HFF-Myc (cell line): Measurements from ENCODE around the gene TAF1.
"Not testable (repeated sequence)": the region's sequence is repeated elsewhere in the genome, so short reads cannot be mapped to it uniquely, and the experiment has no call there.

ENCODE experiments used
- DNase-seq: peaks from one replicate; pipeline ENCODE4 v3.0.0-alpha.2; 2011; ENCODE audit warnings: low read depth; ENCODE audit errors: extremely low read depth
- H3K4me3 ChIP-seq: replicated peaks from 2 replicates; pipeline ENCODE4 v1.5.1; 2011; ENCODE audit warnings: low read depth, mild to moderate bottlenecking, control low read depth, low read length
- TF ChIP-seq, protein P1 (sequence below): IDR thresholded peaks from 2 replicates; pipeline ENCODE4 v1.5.1; 2012; ENCODE audit warnings: mild to moderate bottlenecking, low read depth, low read length, control low read depth; ENCODE audit errors: missing control alignments

The TAF1 gene

DNA sequence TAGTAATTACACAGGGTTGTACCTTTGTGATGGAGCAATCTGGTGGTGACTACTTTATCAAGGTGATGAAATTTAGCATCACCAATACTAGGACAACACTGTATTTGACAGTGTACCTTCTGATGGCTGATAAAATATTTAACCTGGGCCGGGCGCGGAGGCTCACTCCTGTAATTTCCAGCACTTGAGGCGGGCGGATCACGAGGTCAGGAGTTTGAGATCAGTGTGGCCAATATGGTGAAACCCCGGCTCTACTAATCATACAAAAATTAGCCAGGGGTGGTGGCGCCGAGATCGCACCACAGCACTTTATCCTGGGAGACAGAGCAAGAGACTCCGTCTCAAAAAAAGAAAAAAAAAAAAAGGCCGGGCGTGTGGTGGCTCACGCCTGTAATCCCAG, 1.9 kb upstream of the TAF1 start:
- TF ChIP-seq, protein P1, sequence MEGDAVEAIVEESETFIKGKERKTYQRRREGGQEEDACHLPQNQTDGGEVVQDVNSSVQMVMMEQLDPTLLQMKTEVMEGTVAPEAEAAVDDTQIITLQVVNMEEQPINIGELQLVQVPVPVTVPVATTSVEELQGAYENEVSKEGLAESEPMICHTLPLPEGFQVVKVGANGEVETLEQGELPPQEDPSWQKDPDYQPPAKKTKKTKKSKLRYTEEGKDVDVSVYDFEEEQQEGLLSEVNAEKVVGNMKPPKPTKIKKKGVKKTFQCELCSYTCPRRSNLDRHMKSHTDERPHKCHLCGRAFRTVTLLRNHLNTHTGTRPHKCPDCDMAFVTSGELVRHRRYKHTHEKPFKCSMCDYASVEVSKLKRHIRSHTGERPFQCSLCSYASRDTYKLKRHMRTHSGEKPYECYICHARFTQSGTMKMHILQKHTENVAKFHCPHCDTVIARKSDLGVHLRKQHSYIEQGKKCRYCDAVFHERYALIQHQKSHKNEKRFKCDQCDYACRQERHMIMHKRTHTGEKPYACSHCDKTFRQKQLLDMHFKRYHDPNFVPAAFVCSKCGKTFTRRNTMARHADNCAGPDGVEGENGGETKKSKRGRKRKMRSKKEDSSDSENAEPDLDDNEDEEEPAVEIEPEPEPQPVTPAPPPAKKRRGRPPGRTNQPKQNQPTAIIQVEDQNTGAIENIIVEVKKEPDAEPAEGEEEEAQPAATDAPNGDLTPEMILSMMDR: no peak
- H3K4me3 ChIP-seq: no peak overlapping the region
- no peak for DNase-seq

DNA sequence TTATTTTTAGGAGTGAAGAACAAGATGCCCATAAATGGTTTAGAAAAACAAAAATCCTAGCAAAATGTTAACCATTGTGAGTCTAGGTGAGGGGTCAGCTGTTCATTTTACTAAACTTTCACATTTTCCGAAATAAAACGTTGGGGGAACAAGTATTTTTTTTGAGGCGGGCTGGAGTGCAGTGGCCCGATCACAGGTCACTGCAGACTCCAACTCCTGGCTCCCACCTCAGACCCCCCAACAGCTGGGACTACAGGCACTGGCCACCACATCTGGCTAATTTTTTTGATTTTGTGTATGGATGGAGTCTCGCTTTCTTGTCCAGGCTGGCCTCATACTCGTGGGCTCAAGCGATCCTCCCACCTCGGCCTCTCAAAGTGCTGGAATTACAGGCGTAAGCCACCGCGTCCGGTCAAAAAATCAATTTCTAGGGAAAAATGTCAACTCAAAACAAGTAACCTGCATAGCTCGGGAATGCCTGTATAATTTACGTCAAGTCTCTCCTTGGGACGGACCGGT, 742 bp upstream of the TAF1 start:
- TF ChIP-seq, protein P1: no peak
- peak overlapping the region; percentile 61 for H3K4me3 ChIP-seq
- DNase-seq: no peak

DNA sequence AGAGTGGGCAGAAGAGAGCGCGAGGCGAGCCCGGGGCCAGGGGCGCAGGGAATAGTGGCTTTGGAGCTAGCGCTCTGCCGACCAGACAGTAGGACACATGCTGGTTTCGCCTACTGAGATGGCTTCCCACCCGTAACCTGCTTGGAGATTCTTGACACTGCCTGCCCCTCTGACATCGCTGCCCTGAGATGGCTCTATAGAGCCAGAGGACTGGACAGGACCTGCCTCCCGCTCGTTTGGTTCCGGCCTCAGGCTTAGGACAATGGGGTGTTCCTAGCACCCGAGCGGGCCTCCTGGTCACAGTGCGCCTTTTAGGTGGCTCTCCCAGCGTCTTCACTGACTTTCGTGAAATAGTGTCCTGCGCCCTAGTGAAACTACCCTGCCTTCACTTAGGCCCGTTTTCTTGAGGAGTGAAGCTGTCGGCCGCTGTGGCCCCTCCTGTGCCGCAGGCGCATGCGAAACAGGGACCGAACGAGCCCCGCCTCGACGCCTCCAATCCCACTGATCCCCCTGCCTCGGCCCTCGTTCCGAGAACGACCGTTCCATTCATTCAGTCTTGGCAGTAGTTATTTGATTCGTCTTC, 608 bp downstream of the TAF1 start:
- H3K4me3 ChIP-seq: peak overlapping the region; percentile 81
- DNase-seq: no peak
- TF ChIP-seq, protein P1: no peak

DNA sequence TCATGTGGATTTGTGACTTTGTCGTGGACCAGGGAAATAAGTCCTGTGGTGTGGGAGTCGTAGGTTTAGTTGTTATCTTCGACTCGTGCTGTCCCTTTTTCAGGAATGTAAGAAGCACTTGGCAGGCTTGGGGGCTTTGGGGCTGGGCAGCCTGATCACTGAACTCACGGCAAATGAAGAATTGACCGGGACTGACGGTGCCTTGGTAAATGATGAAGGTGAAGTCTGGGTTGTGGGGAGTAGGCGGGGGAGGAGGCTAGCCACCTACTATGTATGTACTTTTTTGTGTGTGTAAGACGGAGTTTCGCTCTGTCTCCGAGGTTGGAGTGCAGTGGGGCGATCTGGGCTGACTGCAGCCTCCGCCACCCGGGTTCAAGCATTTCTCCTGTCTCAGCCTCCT, 1.2 kb downstream of the TAF1 start:
- TF ChIP-seq, protein P1: no peak

DNA sequence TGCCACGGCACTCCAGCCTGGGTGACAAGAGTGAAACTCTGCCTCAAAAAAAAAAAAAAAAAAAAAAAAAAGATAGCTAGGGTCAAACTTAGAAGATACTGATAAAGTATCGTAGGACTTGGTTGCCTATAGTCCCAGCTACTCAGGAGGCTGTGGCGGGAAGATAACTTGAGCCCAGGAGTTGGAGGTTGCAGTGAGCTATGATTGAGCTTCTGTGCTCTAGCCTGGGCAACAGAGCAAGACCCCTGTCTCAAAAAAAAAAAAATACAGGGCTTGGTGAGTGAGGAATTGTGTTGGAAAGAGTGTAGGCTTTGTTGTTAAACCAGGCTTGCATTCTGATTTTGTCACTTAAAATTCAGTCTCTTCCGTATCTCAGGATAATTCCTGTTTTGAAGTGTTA, 6.2 kb downstream of the TAF1 start:
- H3K4me3 ChIP-seq: no peak overlapping the region
- no peak for DNase-seq
- TF ChIP-seq, protein P1: no peak

More for the DNA sequence above, 1.2 kb downstream of the TAF1 start:
- peak overlapping the region; percentile 81 for H3K4me3 ChIP-seq
- DNase-seq: no peak

DNA sequence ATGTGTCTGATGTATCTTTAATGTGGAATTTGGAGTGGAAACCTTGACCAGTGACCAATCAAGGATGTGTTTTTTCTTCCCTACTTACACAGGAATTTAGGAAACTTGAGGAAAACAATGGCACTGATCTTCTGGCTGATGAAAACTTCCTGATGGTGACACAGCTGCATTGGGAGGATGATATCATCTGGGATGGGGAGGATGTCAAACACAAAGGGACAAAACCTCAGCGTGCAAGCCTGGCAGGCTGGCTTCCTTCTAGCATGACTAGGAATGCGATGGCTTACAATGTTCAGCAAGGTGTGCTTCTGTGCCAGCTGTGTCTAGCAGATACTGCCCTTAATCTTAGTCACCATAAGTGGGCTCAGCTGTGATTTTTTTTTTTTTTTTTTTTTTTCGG, 12.6 kb downstream of the TAF1 start:
- DNase-seq: no peak
- TF ChIP-seq, protein P1: no peak
- no peak overlapping the region for H3K4me3 ChIP-seq

DNA sequence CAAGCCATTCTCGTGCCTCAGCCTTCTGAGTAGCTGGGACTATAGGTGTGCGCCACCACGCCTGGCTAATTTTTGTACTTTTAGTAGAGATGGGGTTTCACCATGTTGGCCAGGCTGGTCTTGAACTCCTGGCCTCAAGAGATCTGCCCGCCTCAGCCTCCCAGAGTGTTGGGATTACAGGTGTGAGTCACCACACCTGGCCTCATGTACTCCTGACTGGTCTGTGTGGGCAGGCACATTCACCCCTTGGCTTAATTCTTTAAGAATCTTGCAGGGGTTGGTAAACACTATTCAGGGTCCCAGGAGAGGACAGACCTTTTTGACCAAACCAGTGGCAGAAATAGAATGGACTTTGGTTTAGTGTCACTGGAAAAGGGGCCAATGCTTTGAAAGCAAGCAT, 25.6 kb downstream of the TAF1 start:
- H3K4me3 ChIP-seq, DNase-seq: not testable (repeated sequence)
